GM19468 (cell line): Measurements from ENCODE around the gene SMIM10L2A.
"Not testable (repeated sequence)": the region's sequence is repeated elsewhere in the genome, so short reads cannot be mapped to it uniquely, and the experiment has no call there.

Experiments
- ATAC-seq: cut with Tn5 transposase; IDR thresholded peaks from one replicate; pipeline ENCODE4 v1.9.1; 2021; ENCODE audit warnings: mild to moderate bottlenecking, moderate library complexity, moderate number of reproducible peaks; ENCODE audit not compliant: unreplicated experiment; ENCODE audit errors: extremely low read depth

Gene SMIM10L2A

DNA sequence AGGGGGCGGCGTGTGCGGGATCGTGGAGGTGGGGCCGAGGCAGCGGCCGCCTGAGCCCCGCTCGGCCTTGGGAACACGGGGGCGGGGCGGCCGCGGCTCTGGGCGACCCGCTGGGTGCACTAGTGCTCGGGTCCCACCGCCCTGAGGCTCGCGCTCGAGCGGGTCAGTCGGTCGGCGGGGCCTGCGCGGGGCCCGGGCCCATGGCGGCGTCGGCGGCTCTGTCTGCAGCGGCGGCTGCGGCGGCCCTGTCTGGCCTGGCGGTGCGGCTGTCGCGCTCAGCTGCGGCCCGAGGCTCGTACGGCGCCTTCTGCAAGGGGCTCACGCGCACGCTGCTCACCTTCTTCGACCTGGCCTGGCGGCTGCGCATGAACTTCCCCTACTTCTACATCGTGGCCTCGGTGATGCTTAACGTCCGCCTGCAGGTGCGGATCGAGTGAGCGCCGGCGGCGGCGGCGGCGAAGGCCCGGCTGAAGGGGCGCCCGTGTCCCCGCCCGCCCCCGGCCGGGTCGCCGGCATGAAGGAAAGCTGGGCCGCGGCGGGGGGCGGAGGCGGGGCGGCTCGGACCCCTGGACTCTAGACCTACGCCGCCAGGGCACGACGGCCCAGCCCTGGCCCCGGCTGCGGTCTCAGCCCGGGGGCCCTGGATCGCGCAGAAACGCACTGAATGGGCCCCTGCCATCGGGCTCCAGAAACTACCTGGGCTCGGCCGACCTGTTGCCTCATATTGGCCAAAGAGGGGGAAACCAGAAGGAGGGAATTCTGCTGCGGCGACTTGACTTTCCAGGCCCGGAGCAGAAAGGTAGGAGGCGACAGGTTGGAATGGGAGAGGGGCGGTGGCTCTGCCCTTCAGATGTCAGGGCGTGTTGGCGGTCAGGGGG is at the start of gene SMIM10L2A:
TSS of gene SMIM10L2A (plus strand) at position 13 of the 878 bp plus-strand sequence. CDS start at position 201, 188 bp downstream.
- peak; percentile 3 for ATAC-seq

DNA sequence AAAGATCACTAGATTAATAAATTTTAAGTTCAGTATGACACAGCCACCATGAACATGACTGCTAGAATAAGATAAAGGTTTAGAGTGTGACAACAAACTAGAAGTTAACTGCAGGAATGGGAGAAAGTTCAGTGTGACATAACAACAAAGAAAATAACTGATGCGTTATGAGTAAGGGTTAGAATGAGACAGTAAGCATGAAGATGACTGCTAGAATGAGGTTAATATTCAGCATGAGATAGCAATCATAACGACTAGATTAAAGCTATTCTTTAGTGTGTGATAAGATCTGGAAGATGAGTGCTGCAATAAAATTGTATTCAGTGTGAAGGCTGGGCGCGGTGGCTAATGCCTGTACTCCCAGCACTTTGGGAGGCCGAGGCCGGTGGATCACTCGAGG is 48.4 kb upstream of the SMIM10L2A start:
- no peak for ATAC-seq

DNA sequence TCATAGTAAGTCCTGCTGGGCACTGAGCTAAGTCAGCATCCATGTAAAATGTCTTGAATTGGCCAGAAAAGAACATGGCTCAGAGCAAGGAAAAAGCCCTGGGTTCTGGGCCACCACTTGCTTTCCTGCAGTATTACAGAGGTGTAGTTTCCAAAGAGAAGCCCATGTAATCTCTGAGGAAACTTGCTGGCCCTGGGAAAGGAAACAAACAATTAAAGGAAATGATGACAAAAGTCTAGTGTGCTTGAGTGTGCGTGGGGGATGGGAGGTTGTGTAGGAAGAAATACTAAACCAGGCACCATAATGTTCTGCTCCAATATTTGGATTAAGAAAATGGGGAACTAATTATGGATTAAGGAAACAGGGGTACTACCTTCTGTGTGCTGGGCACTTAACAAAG is 39.5 kb upstream of the SMIM10L2A start:
- ATAC-seq: no peak

DNA sequence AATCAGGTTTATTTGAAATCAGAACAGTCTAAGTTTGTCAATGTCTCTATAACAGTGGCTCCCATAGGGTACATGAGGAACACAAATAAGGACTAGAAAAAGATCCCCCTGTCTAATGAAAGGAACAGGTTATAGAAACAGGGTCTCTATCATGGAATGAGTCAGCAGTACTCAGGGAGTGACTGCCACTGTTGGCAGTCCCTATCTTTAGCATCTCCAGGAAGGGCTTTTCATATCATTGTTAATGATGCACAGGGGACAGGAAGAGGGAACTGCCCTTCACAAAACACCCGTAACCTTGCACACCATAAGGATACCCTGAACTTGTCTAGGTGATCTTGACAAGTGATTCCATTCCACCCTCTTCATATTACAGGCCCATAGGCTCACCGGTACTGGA is 38.5 kb upstream of the SMIM10L2A start:
- ATAC-seq: no peak

DNA sequence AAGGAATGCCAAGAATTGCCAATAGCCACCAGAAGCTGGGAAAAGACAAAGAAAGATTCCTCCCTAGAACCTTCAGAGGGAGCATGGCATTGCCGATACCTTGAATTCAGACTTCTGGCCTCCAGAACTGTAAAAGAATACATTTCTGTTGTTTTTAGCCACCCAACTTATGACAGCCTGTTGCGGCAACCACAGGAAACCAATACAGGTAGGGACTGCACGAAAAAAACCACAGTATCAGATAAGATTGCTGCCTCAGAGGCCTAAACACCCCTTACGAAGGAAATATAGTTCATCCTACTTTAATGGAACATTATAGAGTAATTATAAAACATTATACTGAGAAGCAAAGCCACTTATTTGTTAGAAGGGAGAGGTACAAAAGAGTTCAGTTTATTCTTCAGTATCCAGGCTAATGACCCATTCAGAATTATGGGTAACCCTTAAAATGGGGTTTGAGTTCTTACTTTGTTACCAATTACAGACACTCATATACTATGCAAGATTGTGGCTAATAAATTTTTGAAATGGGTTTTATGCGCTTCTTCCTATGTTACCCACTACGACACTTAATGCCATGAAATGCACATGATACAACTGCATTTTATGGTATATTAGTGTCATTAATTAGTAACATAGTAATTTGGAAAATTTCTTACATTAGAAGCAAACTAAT is 37.4 kb upstream of the SMIM10L2A start:
- no peak for ATAC-seq

DNA sequence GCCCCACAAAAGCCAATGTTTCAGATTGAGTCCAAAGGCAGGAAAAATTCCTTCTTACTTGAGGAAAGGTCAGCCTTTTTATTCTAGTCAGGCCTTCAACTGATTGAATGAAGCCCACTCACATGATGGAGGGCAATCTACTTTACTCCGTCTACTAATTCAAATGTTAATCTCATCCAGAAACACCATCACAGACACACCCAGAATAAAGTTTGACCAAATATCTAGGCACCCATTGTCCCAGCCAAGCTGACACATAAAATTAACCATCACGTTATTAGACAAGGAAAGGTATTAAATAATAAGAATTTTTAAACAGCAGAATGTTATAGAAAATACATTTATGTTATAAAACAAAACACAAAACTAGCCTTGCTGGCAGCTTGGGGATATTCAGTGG is 32.9 kb upstream of the SMIM10L2A start:
- ATAC-seq: no peak

DNA sequence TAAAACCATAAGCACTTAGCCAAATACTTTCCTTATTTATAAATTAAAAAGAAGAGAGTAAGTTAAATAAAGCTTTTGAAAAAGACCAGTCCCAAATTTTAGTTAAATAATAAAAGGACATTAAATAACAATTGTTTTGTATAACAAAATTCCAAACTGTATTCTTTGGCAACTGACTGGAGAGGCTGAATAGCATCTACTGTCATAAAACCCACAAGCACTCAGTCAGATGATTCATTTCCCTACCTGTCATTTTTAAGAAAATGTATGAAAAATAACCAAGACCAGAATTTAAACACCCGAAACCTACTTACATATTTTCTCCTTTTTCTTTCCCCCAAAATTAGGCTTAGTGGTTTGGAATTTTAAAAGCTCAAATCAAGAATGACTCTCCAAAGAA is 32.5 kb upstream of the SMIM10L2A start:
- ATAC-seq: no peak

DNA sequence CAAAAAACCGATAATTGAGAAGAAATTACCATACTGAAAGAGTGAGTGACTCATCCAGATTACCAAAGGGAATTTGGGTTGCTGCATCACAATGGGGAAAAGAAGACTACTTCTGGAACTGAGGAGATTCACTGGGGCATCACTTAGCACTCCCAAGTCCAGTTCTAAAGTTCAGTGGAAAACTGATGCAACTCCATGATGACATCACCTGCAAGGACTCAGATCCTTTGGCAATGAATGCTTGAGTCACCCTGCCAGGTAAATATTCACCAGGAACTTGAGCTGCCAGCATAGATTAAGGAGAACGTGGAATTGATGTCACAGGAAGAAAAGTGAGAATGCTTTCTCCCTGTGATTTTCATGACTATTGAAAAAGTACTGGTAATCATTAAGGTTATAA is 32.0 kb upstream of the SMIM10L2A start:
- ATAC-seq: no peak

DNA sequence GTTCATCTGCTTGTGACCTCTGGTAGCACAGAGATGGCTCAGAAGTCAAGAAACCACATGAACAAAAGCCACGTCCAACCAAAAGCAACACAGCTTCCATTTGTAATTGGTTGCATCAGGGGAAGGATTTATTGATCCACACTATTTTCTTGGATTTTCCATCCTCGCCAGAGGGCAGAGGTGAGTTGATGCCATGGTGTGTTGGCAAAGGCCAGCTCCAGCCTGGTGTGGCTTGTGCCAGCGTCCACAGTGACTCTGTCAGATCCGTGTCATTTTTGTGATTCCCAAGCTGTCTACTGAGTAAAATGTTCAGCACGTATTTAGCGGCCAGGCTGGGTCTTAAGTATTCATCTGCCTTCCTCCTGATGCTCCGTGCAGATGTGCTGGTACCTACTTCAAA is 30.0 kb upstream of the SMIM10L2A start:
- no peak for ATAC-seq

DNA sequence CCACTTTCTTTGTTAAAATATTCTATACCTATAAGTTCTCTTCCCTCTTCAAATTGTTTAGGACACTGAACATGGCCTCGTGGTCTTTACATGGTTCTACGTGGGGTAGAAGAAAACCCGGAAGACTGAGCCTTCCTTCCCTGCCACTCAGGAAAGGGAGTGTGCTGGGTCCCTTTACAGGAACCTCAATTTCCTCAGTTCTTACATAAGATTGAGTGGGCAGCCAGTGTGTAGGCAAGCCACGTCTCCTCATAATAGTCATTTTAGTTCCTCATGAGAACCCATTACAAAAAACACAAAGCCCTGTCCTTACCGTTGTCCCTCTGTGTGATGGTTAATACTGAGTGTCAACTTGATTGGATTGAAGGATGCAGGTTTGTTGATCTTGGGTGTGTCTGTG is 28.7 kb upstream of the SMIM10L2A start:
- ATAC-seq: no peak

DNA sequence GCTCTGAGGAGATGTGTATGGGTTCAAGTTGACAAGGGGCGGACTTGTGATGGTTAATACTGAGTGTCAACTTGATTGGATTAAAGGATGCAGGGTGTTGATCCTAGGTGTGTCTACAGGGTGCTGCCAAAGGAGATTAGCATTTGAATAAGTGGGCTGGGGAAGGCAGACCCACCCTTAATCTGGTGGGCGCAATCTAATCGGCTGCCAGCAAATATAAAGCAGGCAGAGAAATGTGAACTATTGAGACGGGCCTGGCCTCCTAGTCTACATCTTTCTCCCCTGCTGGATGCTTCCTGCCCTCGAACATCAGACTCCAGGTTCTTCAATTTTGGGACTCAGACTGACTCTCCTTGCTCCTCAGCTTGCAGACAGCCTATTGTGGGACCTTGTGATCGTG is 26.7 kb upstream of the SMIM10L2A start:
- no peak for ATAC-seq

DNA sequence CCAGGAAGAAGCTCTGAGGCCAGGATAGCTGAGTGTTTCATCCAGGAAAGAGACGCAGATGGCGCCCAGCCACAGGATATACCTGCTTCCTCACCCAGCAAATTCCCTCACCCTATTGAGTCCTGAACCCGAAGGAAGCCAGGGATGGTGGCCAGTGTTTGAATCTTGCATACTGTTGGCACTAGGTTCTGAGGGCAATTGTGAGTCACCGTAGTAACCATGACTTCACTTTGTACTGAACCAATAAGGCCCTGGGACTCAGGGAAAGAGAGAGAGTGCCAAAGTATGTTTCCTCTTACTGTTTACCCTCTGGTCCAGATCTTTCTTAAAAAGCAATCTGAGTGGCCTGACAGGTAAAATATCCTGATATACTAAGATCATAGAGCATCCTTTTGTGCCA is 25.6 kb upstream of the SMIM10L2A start:
- no peak for ATAC-seq

DNA sequence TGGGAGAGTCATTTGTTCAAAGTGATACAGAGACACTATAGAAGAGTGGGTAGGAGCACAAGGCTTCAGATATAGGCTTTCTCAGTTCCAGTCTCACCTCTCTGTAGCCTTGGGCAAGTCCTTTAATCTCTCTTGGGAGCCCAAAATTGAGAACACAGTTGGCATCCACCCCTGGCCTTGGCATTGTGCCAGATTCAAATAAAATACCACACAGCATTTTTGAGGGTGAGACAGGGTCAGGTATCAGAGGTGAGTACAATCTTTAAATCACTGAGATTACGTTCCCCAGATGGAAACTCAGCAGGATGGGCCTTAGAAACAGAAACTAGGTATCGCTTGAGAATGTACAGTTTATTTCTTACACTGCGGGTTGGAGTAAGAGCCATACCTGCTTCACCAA is 25.2 kb upstream of the SMIM10L2A start:
- no peak for ATAC-seq

DNA sequence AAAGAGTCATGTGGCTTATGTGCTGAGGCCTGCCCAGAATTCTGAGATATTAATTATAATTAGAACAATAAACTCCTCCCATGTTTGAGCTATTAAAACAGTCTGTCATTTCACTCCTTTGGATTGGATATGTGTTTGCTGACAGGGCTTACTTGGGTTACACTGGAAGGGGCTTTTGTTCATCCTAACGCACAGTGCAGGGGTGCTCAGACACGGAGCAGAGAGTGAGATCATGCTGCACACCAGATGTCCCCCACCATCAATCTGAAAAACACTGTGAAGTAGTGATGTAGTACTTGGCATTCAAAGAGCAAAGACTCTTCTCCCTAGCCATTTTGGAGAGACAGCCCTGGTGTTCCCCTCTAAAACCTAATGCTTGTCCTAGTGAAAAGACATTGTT is 24.1 kb upstream of the SMIM10L2A start:
- no peak for ATAC-seq

DNA sequence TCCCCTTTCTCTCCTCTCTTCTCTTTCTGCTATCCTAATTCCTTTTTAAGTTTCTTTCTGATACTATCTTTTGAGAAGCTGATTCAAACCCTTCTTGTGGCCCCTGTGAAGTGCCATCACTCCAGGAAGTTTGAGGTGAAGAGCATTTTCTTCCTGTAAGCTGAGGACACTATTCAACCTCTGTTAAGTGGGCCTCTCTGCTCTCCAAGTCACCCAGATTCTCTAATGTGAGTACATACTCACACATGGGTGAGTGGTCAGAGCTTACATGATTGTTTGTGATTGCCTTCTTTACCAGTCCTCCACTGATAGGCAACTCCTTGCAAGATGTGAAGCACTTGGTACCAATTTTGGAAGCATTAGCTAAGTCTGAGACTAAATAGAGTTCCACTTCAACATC is 18.4 kb upstream of the SMIM10L2A start:
- no peak for ATAC-seq

DNA sequence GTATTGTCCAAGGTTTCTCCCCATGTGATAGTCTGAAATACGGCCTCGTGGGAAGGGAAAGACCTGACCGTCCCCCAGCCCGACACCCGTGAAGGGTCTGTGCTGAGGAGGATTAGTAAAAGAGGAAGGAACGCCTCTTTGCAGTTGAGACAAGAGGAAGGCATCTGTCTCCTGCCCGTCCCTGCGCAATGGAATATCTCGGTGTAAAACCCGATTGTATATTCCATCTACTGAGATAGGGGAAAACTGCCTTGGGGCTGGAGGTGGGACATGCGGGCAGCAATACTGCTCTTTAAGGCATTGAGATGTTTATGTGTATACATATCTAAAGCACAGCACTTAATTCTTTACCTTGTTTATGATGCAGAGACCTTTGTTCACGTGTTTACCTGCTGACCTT is 15.3 kb upstream of the SMIM10L2A start:
- ATAC-seq: not testable (repeated sequence)

DNA sequence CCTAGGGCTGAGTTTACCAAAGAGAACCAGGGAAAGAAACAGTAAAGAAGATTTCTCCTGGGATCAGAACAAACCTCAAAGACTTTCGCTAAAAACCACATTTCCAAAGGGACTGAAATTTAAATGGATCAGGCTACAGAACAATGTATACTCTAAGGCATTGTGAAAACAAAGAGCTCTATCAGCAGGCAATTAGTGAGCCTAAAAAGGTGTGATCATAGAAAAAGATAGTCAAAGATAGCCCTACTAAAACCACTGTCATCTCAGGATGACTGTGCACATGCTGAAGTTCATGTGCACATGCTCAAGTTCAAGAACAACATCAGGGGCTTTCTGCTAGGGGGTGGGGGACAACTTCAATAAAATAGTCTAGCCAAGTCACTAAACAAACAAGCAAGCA is 12.9 kb upstream of the SMIM10L2A start:
- ATAC-seq: no peak

DNA sequence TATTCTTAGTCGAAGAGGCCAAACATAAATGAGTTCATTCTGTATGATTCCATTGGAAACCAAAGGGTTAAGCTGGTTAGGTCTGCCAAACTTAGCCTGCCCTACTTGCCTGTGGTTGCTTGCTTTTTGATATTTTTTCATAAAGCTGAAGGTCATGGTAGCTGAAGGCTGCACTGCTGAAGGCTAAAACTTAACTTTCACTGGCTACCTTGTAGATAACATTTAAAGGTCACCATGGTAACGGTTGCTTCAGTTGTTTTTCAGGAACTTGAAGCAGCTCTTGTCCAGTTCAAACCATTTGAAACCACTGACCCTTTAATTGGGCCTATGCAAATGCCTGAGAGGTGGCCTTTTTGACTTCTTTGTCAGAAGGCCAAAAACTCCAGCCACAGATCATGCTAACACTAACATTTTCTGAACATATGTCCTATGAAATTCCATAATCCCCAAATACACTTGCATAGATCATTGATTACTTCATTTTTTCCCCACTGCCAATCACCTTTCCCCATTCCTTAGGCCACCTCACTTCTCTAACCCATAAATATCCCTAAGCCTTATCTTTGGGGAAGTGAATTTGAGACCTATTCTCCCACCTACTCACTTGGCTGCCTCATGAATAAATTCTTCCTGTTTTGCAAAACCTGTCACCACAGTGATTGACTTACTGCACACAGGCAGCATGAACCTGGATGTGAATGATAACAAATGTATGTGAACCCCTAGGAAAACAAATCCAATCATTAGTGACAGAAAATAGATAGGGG is 10.7 kb upstream of the SMIM10L2A start:
- no peak for ATAC-seq

DNA sequence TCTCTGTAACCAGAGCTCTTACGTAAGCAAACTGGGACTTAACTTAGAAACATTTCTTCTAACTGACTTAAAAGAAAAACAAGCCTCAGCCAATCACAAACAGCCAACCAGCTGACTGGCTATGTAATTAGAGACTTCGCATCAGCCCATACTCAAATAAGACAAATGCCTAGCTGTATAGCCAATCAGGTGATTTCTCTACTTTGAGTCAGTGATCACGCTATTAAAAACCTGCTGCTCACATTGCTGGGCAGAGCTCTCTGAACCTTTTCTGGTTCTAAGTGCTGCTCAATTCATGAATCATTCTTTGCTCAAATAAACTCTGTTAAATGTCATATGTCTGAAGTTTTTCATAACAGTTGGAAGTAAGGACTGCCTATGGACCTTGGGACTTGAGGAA is 9.9 kb upstream of the SMIM10L2A start:
- no peak for ATAC-seq

DNA sequence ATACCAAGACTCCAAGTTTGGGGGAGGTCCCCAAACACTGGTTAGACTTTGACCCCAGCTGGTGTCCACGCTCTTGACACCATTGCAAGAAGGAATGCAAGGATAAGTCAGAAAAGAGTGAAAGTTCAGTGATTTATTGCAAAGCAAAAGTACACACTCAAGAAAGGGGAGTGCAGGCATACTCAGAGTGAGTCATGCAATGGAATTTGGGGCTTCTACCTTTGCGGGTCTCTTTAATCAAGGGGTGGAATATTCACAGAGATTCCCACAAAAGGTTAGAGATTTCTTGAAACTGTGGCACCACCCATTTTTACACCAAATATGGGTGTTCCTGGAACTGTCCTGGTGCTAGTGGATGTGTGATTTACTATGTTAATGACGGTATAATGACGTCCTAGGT is 5.2 kb upstream of the SMIM10L2A start:
- no peak for ATAC-seq

DNA sequence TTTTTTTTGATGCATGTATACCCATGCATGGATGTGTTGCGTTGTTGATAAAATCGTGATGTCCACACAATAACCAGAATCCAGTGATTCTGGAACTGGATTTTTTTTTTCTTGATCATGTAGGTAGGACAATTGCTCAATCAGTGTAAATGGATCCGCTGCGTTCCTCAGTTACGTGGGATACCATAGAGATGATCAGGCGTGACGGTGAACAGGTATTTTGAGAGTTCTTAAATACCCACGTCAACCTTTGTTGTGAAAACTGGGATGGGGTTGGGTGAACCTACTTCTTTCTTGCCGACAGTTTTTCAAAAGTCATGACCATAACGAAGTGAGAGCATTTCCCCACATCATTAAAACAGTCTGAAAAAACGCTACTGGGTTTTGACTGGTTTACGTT is 913 bp upstream of the SMIM10L2A start:
- ATAC-seq: no peak
